GM20000 (cell line): Measurements from ENCODE around the gene MAST4.

Experiments used
- DNase-seq: peaks from one replicate; pipeline ENCODE4 v3.0.0; 2012; ENCODE audit warnings: low spot score
- TF ChIP-seq, protein P1 (sequence below): IDR thresholded peaks from 2 replicates; pipeline ENCODE4 v1.5.1; 2012; ENCODE audit warnings: mild to moderate bottlenecking, control low read depth; ENCODE audit errors: extremely low read depth, missing control alignments

Gene MAST4

DNA sequence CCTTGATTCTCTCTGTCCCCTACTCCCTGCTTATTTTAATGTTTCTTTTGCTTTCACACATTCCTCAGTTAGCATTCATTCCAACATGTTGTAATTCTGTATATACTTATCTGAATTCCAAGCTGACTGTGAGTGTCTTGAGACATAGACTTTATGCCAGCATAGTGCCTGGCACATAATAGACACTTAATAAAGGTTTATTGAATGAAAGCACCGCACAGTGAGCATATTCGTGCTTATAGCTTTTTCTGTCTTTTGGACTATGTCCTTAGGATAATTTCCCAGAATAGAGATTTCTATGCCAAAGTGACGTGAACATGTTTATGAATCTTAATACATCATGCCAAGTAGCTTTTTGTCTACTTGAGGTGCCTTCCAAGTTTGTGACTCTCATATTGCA, 425.8 kb downstream of the MAST4 start:
- no peak for DNase-seq
- TF ChIP-seq, protein P1, sequence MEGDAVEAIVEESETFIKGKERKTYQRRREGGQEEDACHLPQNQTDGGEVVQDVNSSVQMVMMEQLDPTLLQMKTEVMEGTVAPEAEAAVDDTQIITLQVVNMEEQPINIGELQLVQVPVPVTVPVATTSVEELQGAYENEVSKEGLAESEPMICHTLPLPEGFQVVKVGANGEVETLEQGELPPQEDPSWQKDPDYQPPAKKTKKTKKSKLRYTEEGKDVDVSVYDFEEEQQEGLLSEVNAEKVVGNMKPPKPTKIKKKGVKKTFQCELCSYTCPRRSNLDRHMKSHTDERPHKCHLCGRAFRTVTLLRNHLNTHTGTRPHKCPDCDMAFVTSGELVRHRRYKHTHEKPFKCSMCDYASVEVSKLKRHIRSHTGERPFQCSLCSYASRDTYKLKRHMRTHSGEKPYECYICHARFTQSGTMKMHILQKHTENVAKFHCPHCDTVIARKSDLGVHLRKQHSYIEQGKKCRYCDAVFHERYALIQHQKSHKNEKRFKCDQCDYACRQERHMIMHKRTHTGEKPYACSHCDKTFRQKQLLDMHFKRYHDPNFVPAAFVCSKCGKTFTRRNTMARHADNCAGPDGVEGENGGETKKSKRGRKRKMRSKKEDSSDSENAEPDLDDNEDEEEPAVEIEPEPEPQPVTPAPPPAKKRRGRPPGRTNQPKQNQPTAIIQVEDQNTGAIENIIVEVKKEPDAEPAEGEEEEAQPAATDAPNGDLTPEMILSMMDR: no peak

DNA sequence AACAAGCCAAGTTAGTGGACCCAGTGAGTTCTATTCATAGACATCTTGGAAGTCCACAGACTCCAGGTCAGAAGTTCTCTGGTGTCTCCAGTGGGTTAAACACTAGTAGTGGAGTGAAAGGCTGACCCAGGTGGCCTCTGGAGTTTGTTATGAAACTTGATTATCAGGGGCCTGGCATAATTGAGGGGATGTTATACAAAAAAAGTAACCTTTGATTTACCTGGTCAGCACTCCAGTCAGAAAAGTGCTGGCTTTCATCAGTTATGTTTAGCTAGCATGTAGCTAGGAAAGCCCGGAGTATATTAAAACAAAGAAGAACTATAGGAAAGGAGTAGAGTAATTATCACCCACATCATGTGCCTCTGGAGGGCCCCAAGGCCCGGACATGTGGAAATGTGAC, 429.3 kb downstream of the MAST4 start:
- DNase-seq: no peak
- TF ChIP-seq, protein P1: no peak

DNA sequence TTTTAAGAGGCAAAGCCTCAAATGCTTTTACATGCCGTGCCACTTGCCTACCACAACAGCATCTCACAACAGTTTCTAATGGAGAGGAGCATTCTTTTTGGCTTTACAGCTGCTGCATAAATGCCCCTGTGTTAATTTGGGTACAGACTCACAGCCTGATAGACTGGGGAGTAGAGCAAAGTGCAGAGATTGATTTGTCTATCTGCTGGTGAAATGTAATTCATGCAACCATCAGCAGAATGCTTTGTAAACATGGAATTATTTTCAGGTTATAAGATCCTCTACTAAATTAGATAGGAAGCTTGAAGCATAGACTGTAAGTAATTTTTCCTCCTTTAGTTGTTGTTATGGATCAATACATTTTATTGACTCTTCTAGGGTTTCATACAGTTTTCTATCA, 430.1 kb downstream of the MAST4 start:
- TF ChIP-seq, protein P1: no peak
- no peak for DNase-seq

DNA sequence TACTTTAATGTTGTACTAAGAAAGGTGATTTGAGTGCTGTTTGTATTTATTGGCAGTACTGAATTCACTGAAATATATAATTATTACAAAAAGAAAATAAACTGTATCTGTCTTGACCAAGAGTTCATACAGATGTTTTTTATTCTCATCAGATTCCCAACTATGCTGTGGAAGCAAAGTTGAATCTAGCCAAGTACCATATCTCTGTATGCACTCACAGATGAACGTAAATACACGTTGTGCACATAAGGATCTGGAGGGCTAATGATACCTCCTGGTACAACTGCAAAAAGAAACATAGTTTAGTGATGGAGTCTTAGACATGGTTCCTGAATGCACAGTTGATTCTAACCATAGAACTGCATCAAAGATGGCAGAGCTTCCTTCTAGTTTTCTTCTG, 431.0 kb downstream of the MAST4 start:
- no peak for DNase-seq
- TF ChIP-seq, protein P1: no peak

DNA sequence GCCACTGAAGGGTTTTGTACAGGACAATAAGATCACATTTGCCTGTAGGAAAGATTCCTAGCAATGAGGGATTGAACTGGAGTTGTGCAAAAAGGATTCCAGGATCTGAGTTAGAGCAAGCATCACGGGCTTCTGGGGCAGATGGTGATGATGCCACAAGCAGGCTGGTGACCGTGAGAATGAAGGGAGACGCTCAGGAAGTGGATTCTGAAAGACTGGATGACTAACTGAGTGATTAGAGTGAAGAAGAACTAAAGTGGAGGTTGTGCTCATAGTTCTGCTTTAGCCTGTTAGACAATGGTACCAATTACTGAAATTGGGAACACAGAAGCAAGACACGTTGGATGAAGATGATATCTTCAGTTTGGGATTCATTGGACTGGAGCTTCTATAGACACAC, 432.2 kb downstream of the MAST4 start:
- TF ChIP-seq, protein P1: no peak
- no peak for DNase-seq

DNA sequence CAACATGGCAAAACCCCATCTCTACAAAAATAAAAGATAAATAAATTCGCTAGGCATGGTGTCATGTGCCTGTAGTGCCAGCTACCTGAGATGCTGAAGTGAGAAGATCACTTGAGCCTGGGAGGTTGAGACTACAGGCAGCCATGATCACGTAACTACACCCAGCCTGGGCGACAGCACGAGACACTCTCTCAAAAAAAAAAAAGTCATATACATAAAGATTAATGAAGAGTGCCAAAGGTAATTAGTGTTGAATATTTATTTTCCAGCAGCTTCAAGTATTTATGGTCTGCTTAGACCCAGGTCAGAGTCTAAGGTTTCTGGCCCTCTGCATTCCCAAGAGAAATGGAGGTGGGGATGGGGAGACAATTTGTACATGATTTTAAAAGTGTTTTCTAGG, 432.7 kb downstream of the MAST4 start:
- no peak for DNase-seq

DNA sequence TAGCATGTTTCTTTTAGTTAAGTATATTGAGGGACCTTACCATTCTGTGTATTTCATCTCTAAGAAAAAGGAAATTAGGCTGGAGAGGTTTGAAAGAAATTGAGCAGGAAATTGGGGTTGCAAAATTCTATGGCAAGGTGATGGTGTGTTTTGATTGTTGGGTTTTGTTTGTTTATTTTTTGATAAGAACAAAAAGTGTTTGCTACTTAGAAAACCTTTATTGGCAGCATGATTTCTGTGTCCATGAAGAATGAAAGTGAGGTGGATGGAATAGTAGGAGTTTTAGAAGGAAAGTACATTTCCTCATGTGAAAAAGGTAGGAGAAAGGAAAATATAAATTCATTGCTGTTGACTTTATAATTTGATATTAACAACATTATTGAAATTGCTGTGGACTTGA, 433.3 kb downstream of the MAST4 start:
- DNase-seq: no peak

More for the DNA sequence above, 432.7 kb downstream of the MAST4 start:
- TF ChIP-seq, protein P1: no peak

More for the DNA sequence above, 433.3 kb downstream of the MAST4 start:
- TF ChIP-seq, protein P1: no peak
